Coronary artery (tissue), 2 donors: ENCODE results near the gene PRX.

Experiments used
- DNase-seq: peaks from one replicate; pipeline ENCODE4 v3.0.0-alpha.2; 2017; ENCODE audit warnings: low spot score
- H3K27ac ChIP-seq, 2 donors: fragments of 200-600 bp; sonication (generic); one replicate each; pipeline ENCODE4 v1.5.1; 2016 to 2019
- H3K4me3 ChIP-seq: fragments of 200-600 bp; sonication (generic); 2 replicates; pipeline ENCODE4 v1.5.1; 2016; ENCODE audit warnings: mild to moderate bottlenecking, moderate library complexity
- CTCF ChIP-seq: fragments of 200-600 bp; sonication (generic); IDR thresholded peaks from one replicate; pipeline ENCODE4 v1.5.1; 2019; ENCODE audit warnings: antibody characterized with exemption

PRX gene

GRCh38 chr19:40418040-40418439 lies 4.9 kb upstream of the PRX start:
- Histone ChIP-seq H3K4me3 (no peak overlapping the region), H3K27ac (peak overlapping the region in 1 of 2 donors; percentile 77)
- DNase-seq, result no peak
- TF ChIP-seq CTCF, result no peak

- TF ChIP-seq CTCF, result no peak
- Histone ChIP-seq H3K4me3 (no peak overlapping the region), H3K27ac (peak overlapping the region in 1 of 2 donors; percentile 77)
- no peak for DNase-seq
Measured at GRCh38 chr19:40417643-40417981, 4.4 kb upstream of the PRX start.

- no peak for TF ChIP-seq CTCF
- peak overlapping the region in 1 of 2 donors; percentile 77 for H3K27ac ChIP-seq
- H3K4me3 ChIP-seq, result peak overlapping the region; percentile 5
- DNase-seq, result no peak
Measured at GRCh38 chr19:40416918-40417642, 3.9 kb upstream of the PRX start.

- DNase-seq, result no peak
- H3K27ac ChIP-seq, result no peak overlapping the region
Measured at GRCh38 chr19:40415768-40416167, 2.6 kb upstream of the PRX start.

GRCh38 chr19:40414542-40415535 lies 1.7 kb upstream of the PRX start:
- TF ChIP-seq CTCF, result no peak
- no peak for DNase-seq
- no peak overlapping the region for H3K4me3 ChIP-seq
- H3K27ac ChIP-seq, result no peak overlapping the region

More at GRCh38 chr19:40415768-40416167, 2.6 kb upstream of the PRX start:
- H3K4me3 ChIP-seq, result no peak overlapping the region
- no peak for TF ChIP-seq CTCF

GRCh38 chr19:40412866-40413265 lies 312 bp downstream of the PRX start:
- no peak for DNase-seq
- TF ChIP-seq CTCF, result no peak
- H3K4me3 ChIP-seq, result no peak overlapping the region
- no peak overlapping the region for H3K27ac ChIP-seq
